Vagina (tissue), 2 donors: ENCODE measurements around the gene RNF166.

Source experiments
- CTCF ChIP-seq, 3 experiments: fragments of 450-650 bp in 2 of 3; fragments of 200-600 bp in 1 of 3; sonication (generic) in 1 of 3; IDR thresholded peaks; one replicate each; pipeline ENCODE4 v1.5.1; 2017 to 2019; ENCODE audit warnings: antibody characterized with exemption in 3 of 3, mild to moderate bottlenecking in 2 of 3, moderate library complexity in 2 of 3
- POLR2AphosphoS5 ChIP-seq, 2 donors: sonication (generic); formaldehyde crosslinking; IDR thresholded peaks; one replicate each; pipeline ENCODE4 v1.9.0; 2017; ENCODE audit warnings: antibody characterized with exemption in 2 of 2, mild to moderate bottlenecking in 2 of 2, low read depth in 1 of 2; ENCODE audit not compliant: insufficient read depth in 1 of 2

GRCh38 chr16:88730632-88731607 lies 24.7 kb upstream of the RNF166 start:
- no peak for TF ChIP-seq CTCF (IDR thresholded peaks at IDR 0.05)
- TF ChIP-seq POLR2AphosphoS5 (IDR thresholded peaks at IDR 0.05; ENCODE audit: insufficient read depth in 1 of 2, low read depth in 1 of 2) = no peak
